Panc1 (cell line): ENCODE data around the gene DCTN2. TPM values are rescaled to one million over a fixed set of nuclear protein-coding genes. Genes with fewer than 3 reads are reported as not detected.

ENCODE experiments used
- ATAC-seq: fragments of 200-7000 bp; cut with Tn5 transposase; 2 replicates; pipeline ENCODE4 v1.9.1; 2020; ENCODE audit warnings: mild to moderate bottlenecking, moderate library complexity
- BruUV-seq: library from RNA; stranded (reverse); fragments of 400-500 nt; replicated peaks from 2 replicates; lab custom pipeline; 2021; lab: Mats Ljungman, UMichigan
- CTCF ChIA-PET: fragments of 300-600 bp; sonication (Branson Sonifier 250); formaldehyde crosslinking; loops from one replicate; lab custom pipeline; 2022; ENCODE audit warnings: antibody characterized with exemption; lab: Charles Lee
- POLR2A ChIA-PET: fragments of 300-600 bp; sonication (Branson Sonifier 250); formaldehyde crosslinking; loops from one replicate; lab custom pipeline; 2022; ENCODE audit warnings: antibody characterized with exemption; lab: Charles Lee
- DNase-seq: peaks from one replicate; pipeline ENCODE4 v3.0.0-alpha.2; 2010; ENCODE audit warnings: low read depth, low spot score
- H3K27ac ChIP-seq: 2 replicates; pipeline ENCODE4 v1.5.1; 2011; ENCODE audit warnings: mild to moderate bottlenecking, low read length, inconsistent platforms
- H3K27me3 ChIP-seq: fragments of 200-500 bp; sonication (Bioruptor generic); 2 replicates; pipeline ENCODE4 v1.6.0; 2014; ENCODE audit warnings: low read length, inconsistent platforms; ENCODE audit not compliant: control insufficient read depth, insufficient read depth
- H3K36me3 ChIP-seq: fragments of 200-500 bp; sonication (Bioruptor generic); 2 replicates; pipeline ENCODE4 v1.5.1; 2014; ENCODE audit warnings: inconsistent platforms, mild to moderate bottlenecking, low read length, moderate library complexity; ENCODE audit not compliant: control insufficient read depth, insufficient read depth
- H3K4me1 ChIP-seq: 2 replicates; pipeline ENCODE4 v1.5.1; 2011; ENCODE audit warnings: inconsistent platforms, mild to moderate bottlenecking, low read length, moderate library complexity; ENCODE audit not compliant: control insufficient read depth, insufficient read depth
- H3K4me3 ChIP-seq, 2 experiments: 2 replicates each; pipeline ENCODE4 v1.5.1; 2011 to 2012; ENCODE audit warnings: low read depth in 2 of 2, low read length in 2 of 2, mild to moderate bottlenecking in 2 of 2, inconsistent platforms in 1 of 2, moderate library complexity in 1 of 2
- H3K9me3 ChIP-seq: fragments of 200-500 bp; sonication (Bioruptor generic); 2 replicates; pipeline ENCODE4 v1.5.1; 2014; ENCODE audit warnings: low read depth, mild to moderate bottlenecking, inconsistent platforms, low read length, moderate library complexity; ENCODE audit not compliant: control insufficient read depth, insufficient read depth
- POLR2AphosphoS5 ChIP-seq: IDR thresholded peaks from 2 replicates; pipeline ENCODE4 v1.6.1; 2012; ENCODE audit warnings: mild to moderate bottlenecking, low read depth, low read length, moderate library complexity
- REST ChIP-seq, 2 experiments: IDR thresholded peaks; 2 replicates each; pipeline ENCODE4 v1.6.1; 2011 to 2012; ENCODE audit warnings: low read depth in 2 of 2, control low read depth in 1 of 2, low read length in 1 of 2, mild to moderate bottlenecking in 1 of 2, moderate library complexity in 1 of 2; ENCODE audit not compliant: insufficient read depth in 1 of 2
- TCF7L2 ChIP-seq: IDR thresholded peaks from 2 replicates; pipeline ENCODE4 v1.6.1; 2011; ENCODE audit warnings: mild to moderate bottlenecking, low read depth, low read length, inconsistent platforms
- in situ Hi-C: cut with HindIII; loops from 2 replicates; pipeline ENCODE4 v1.10.0; 2016; ENCODE audit warnings: low sequenced_read_pairs, low pct_unique_long_range_greater_than_20kb
- intact Hi-C: fragments of 100-400 bp; cut with micrococcal nuclease; formaldehyde crosslinking; loops from one replicate; pipeline ENCODE4 v1.10.0; 2022; ENCODE audit not compliant: unreplicated experiment
- total RNA-seq: library from RNA; stranded (reverse); gene quantifications from one replicate; pipeline ENCODE4 v1.2.1, GENCODE V29; 2021; ENCODE audit not compliant: unreplicated experiment
- TF ChIP-seq, protein P1 (sequence below): fragments of 450-650 bp; IDR thresholded peaks from 2 replicates; pipeline ENCODE4 v1.5.1; 2017; ENCODE audit warnings: mild to moderate bottlenecking

The DCTN2 gene
- total RNA-seq, 1 experiment from 2014 or later = 97.6 TPM

- no peaks in the 10 kb centered on the region for H3K27me3 ChIP-seq
- no peak for ATAC-seq
- ChIA-PET CTCF (interaction anchor here (0.5 to 0.6 kb wide), 3 partner anchors 42 to 114 kb away, joined by 3 to 6 read pairs (median 4); no protein-coding TSS in a partner anchor), POLR2A (interaction anchor here (0.6 kb wide), 1 partner anchor 16 kb away, joined by 3 read pairs; no protein-coding TSS in a partner anchor)
- BruUV-seq = no TSS peak
- no peak overlapping the region for H3K27ac ChIP-seq
- intact Hi-C loops = loop anchor here (5.0 kb wide), 1 partner anchor 157 kb away; the partner anchor contains the start of gene AGAP2
- H3K4me1 ChIP-seq = no peaks in the 10 kb centered on the region
- TF ChIP-seq TCF7L2 (no peak), REST (IDR thresholded peaks at IDR 0.05; ENCODE audit: insufficient read depth in 1 of 2, low read depth in 2 of 2, low read length in 1 of 2) (no peak), POLR2AphosphoS5 (no peak)
- TF ChIP-seq, protein P1, sequence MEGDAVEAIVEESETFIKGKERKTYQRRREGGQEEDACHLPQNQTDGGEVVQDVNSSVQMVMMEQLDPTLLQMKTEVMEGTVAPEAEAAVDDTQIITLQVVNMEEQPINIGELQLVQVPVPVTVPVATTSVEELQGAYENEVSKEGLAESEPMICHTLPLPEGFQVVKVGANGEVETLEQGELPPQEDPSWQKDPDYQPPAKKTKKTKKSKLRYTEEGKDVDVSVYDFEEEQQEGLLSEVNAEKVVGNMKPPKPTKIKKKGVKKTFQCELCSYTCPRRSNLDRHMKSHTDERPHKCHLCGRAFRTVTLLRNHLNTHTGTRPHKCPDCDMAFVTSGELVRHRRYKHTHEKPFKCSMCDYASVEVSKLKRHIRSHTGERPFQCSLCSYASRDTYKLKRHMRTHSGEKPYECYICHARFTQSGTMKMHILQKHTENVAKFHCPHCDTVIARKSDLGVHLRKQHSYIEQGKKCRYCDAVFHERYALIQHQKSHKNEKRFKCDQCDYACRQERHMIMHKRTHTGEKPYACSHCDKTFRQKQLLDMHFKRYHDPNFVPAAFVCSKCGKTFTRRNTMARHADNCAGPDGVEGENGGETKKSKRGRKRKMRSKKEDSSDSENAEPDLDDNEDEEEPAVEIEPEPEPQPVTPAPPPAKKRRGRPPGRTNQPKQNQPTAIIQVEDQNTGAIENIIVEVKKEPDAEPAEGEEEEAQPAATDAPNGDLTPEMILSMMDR = no peak
- H3K36me3 ChIP-seq = no peaks in the 10 kb centered on the region
- no peaks in the 10 kb centered on the region for H3K9me3 ChIP-seq
- H3K4me3 ChIP-seq = no peak overlapping the region
- in situ Hi-C loops = no loop called here
- no peak for DNase-seq
These were observed 33.4 kb upstream of the DCTN2 start for GRCh38 chr12:57580466-57580795.

GRCh38 chr12:57579677-57580465 lies 32.9 kb upstream of the DCTN2 start:
- TF ChIP-seq REST (IDR thresholded peaks at IDR 0.05; ENCODE audit: insufficient read depth in 1 of 2, low read depth in 2 of 2, low read length in 1 of 2) = no peak
- TF ChIP-seq TCF7L2 = no peak
- no peak for TF ChIP-seq POLR2AphosphoS5
- Histone ChIP-seq H3K27ac (no peak overlapping the region), H3K36me3 (no peaks in the 10 kb centered on the region), H3K27me3 (no peaks in the 10 kb centered on the region), H3K9me3 (no peaks in the 10 kb centered on the region), H3K4me1 (no peaks in the 10 kb centered on the region), H3K4me3 (no peak overlapping the region)
- DNase-seq (no peak), ATAC-seq (no peak)
- ChIA-PET POLR2A (no interaction called here), CTCF (no interaction called here)
- intact Hi-C loops (loop anchor here (5.0 kb wide), 1 partner anchor 157 kb away; the partner anchor contains the start of gene AGAP2), in situ Hi-C loops (no loop called here)
- BruUV-seq = no TSS peak
